Purkinje cell (primary cell): ENCODE data around the gene GDI1. TPM values are rescaled to one million over a fixed set of nuclear protein-coding genes. Genes with fewer than 3 reads are reported as not detected.

Experiments used
- polyA plus RNA-seq: library from polyadenylated mRNA; unstranded; fragments of >200 nt; fragmentation: Nextera tagmentation; gene quantifications from 2 replicates; pipeline ENCODE4 v1.2.1, GENCODE V29; 2014

GDI1 gene
- polyA plus RNA-seq = 72.2 and 103 TPM in 2 replicates

DNA sequence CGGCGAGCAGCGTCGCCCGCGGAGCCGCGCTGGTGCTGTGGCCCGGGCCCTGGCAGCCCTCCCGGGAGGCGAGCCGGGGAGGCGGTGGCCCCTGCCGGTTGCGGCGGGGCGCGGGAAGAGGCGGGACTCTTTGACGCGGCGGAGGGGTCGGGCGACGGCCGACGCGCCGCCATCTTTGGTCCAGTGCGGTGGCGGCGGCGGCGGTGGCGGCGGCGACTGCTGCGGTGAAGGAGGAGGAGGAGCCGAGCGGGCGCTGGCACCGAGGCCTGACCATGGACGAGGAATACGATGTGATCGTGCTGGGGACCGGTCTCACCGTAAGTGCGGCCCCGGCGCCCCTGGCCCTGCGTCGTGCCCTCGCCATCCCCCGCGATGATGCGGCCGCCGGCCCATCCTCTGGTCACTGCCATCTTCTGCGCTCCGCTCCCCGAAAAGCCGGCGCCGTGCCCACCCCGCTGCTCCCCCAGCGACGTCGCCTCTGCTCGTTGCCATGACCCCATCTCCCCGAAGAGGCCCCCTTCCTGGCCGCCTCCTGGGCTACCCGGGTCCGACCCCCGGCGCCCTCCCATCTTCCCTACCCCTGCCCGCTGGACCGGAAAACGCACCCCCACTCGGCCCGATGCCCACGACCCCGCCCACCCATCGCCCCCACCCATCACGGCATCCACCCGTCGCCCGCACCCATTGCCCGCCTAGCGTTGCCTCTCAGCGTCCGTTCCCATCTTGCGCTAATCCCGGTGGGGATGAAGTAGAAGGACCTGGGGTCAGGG, at the start of gene GDI1:
Gene GDI1, plus strand, starts transcription at position 172 of the 770 bp plus-strand sequence. Its CDS starts 101 bp downstream, at position 273.

DNA sequence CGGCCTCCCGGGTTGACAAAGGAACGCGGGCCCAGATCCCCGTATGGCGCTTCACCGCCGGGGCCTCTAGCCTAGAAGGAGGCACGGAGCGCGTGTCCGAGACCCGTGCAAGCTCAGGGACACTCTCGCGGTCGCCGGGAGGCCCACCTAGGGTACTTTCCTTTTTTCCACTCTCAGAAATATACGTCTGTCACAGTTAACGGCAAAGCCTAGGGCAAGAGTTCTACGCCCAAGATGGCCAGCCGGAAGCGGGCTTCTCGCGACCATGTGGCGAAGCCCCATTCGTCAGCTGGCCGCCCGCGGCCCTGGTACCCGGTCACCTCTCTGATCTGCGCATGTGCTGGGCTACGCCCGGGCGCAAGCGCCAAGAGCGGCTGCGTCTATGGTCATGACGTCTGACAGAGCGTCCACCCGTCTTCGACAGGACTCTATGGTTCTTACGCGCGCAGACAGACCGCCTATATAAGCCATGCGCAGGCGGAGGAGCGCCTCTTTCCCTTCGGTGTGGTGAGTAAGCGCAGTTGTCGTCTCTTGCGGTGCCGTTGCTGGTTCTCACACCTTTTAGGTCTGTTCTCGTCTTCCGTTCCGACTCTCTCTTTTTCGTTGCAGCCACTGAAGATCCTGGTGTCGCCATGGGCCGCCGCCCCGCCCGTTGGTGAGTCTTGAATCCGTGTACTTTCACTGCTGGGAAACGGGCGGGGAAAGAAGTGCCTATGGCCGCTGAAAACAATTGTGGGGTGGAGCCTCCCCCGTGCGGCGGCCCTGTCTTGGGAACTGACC, 38.9 kb upstream of the GDI1 start, which contains the start of gene RPL10:
Gene RPL10, plus strand, starts transcription at position 490 of the 780 bp plus-strand sequence. Its CDS starts 143 bp downstream, at position 633.

DNA sequence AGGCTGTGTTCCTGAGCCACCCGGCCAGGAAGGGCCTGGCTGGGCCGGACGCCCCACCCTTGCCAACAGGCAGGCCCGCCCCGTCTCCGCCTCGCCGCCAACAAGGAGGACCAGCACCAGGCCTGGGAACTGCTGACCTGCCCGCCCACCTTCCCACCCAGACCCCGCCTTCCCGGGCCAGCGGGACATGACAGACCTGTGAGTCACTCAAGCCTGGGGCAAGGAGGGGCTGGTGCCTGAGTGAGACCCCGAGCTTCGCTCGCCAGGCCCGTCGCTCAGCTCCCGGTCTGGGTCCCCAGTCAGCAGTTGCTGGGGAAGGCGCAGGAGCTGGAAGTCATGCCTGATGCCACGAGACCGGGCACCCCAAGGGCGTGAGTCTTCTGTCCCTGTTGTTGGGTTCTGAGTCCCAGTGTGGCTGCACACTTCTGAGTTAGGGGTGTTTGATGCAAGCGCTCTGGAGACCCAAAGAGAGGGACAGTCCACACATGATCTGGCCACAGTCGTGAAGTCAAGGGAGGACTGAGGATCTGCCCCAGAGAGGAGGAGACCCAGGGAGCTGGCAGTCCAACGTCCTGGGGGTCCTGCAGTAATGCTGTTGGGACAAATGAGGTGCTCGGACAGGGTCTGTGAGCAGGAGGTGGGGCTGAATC, 27.6 kb upstream of the GDI1 start, which contains the start of gene DNASE1L1:
Gene DNASE1L1, minus strand, starts transcription at position 33 of the 650 bp plus-strand sequence. CDS start 3,686 bp downstream, outside the sequence.

DNA sequence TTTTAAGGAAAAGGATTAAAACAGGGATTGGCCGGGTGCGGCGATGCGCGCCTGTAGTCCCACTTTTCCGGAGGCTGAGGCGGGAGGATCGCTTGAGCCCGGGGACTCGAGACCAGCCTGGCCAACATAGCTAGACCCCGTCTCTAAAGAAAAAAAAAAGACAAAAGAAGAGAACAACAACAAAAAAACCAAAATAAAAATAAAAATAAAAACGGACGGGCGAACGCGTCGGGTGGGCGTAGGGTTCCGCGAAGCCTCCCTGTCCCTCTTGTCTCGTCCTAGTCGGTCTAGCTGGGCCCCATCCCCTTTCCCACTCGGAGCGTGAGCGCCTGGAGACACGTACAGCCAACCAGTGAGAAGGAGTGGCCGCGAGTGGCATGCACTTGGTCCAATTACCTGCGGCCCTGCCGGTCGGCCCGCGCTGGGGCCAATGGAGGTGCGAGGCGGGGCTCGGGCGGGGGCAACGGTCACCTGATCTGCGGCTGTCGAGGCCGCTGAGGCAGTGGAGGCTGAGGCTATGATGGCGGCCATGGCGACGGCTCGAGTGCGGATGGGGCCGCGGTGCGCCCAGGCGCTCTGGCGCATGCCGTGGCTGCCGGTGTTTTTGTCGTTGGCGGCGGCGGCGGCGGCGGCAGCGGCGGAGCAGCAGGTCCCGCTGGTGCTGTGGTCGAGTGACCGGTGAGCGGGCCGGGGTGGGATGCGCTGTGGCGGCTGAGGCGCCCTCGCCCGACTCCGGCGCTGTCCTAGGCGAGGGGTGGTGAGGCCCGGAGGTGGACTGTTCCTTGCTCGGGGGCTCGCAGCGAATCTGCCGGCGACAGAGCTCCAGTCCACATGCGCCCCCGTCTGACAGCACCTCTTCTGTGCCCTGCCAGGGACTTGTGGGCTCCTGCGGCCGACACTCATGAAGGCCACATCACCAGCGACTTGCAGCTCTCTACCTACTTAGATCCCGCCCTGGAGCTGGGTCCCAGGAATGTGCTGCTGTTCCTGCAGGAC, 8.5 kb upstream of the GDI1 start, which contains the start of gene ATP6AP1:
Gene ATP6AP1, plus strand, starts transcription at position 502 of the 996 bp plus-strand sequence. Its CDS starts 16 bp downstream, at position 518.

DNA sequence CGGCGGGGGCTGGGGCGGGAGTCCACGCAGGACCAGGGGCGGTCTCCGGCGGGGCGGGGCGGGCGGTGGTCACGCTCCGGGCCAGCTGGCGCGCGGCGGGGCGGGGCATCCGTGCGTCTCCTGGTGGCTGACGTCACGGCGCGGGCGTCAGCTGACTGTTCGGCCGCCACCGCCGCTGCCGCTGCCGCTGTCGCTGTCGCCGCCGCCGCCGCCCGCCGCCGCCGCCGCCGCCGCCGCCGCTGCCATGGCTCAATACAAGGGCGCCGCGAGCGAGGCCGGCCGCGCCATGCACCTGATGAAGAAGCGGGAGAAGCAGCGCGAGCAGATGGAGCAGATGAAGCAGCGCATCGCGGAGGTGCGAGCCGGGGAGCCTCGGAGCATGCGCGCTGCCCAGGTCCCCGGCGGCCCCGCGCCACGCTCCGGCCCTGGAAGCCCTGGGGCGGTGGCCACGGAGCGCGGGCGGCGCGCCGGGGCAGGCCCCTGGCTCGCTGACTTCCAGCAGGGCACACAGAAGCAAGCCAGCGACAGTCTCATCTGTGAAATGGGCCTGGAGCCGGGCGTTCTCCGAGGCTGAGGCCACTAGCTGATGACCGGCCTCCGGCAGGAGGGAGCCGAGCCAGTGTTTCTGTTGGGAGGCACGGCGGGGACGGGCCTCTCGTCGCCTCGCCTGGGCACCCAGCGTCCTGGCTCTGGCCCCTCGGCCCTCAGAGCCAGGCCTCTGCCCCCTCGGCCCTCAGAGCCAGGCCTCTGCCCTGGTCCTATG, 7.2 kb downstream of the GDI1 start, which contains the start of gene FAM50A:
Gene FAM50A, plus strand, starts transcription at position 150 of the 763 bp plus-strand sequence. Its CDS starts 95 bp downstream, at position 245.

DNA sequence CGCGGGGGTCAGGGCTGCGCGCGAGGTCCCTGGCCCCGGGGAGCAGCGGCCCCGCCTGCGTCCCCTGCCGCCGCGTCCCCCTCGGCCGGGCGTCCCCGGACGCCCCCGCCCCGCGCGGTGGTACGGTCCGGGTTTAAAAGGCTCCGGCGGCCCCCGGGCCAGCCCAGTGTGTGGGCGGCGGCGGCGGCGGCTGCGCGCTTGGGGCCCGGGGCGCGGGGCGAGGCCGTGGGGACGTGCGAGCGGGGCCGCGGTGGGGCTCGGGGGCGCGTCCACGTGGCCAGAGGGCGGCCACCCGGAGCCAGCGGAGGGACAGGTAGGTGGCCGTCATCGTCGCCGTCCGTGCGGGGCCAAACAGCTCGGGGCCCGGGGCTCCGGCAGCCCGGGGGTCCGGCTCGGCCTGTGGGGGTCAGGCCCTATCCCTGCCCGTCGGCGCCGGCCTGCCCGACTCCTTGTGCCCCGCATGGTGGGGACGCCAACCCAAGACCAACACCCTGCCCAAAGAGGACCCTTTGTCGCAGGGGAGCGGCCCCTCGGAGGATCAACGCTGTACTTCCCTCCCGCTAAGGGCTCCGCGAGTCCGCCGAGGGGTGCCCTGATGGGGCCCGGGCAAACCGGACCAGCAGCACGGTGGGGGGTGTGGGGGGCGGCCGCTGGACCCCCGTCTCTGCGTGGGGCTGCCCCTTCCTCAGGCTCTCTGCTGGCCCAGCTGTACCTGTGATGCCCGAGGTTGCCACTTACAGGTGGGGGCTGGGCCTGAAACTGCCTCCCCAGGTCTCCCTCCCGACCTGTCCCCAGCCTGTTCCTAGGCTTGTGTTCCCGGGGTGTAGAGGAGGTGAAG, 21.4 kb downstream of the GDI1 start, which contains the start of gene PLXNA3:
Gene PLXNA3, plus strand, starts transcription at position 166 of the 838 bp plus-strand sequence. CDS start 1,903 bp downstream, outside the sequence.

DNA sequence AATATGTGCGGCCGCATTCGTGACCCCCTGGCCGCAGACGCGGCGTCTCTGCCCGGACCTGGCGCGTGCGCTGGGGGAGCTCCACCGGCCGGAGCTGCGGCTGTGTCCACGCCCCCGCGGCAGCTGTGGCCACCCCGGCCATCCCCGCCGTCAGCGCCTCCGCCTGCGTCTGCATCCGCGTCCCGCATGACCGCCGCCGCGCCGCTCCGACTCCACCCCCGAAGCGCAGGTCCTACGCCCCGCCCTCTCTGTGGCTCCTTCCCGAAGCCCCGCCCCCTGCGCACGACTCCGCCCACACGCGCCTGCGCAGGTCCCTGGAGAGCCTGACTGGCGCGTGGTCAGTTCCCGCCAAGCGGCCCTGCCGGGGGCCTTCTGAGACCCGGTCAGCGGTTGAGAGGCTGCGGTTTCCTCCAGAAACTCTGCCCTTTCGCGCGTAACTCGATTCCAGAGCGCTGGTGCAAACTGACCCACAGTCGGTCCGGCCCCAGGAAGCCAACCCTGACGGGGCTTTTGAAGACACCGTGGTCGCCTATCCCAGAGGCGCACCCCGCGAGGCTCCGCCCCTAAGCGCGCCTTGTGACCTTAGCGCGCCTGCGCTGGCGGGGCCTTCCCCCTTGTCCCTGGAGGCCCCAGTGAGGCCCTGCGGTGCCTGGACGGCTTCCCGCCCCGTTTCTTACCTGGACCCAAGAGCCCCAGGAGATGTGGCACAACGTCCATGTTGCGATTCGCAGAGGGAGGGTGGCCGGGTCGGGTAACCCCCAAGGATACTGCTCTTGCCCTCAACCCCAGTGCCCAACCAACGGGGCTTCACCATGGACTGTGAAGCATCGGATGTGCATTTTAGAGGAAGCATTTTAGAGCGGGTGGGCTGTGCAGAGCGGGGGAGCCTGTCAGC, 42.0 kb downstream of the GDI1 start, which contains the start of gene LAGE3:
Gene LAGE3, minus strand, starts transcription at position 554 of the 895 bp plus-strand sequence. Its CDS starts 366 bp downstream, at position 188.

DNA sequence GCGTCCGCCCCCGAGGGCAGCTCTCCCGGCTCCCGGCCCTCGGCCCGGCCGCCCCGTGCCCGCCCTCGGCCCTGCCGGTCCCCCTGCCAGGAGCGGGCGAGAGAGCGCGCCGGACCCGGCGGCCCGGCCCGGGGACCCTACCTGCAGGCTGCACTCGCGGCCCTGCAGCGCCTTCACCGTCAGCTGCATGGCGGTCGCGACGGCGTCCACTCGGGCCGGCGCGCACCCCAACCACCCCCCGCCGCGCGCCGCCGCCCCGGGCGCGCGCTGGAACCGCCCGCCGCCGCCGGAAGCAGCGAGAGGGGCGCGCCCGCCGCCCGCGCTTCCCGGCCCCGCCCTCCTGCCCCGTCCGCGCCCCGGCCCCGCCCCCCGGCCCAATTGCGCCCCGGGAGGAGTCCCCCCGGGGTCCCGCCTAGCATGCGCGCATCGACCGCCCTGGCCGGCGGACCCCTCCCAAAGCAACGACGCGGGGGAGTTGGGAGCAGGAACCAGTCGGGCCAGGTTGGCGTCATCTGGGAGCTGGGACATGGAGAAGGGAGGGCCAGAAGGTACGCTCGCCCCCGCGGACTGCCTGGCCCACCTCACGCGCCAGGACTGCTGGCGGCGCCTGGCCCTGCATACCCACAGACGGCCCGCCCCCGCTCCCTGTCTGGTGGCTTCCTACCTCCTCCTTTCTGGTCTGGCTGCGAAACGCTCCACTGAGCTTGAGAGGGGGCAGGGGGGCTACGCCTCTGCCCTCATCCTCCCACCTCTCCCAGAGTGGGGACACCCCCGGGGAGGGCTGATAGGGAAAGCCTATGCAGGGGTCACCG, 49.6 kb downstream of the GDI1 start, which contains the start of gene UBL4A:
Gene UBL4A, minus strand, starts transcription at position 220 of the 812 bp plus-strand sequence. Its CDS starts 31 bp downstream, at position 189.

DNA sequence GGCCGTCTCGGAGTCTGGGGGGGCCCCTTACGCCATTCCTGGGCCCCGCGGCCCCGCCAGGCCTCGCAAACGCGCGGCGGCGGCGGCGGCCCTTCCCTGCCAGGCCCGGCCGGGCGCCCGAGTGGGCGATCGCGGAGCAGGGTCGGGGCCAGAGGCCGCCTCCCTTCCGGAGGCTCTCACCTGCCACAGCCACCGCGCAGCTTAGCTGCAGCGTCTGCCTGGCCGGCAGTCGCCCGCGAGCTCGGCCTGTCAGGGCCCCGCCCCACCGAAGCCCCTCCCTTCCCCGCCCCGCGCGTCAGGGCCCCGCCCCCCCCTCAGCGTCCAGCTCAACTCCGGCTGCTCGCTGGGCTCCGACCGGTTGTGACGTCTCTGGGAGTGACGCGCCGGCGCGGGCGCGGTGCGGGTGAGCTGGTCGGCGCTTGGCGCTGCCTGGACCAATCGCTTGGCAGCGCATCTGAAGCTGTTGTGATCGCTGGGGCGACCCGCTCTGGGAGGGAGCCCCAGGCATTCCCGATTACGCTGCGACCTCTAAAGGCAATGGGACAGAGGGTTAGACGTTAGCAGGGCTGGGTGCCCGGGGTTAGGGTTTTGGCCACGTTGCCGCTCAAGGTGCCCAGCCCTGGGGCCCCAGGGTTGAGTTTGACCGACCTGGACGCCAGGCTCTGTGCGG, 53.6 kb downstream of the GDI1 start, which contains the start of gene SLC10A3:
Gene SLC10A3, minus strand, starts transcription at position 216 of the 670 bp plus-strand sequence. CDS start 1,689 bp downstream, outside the sequence.

Other genes with a start within 250 kb of the GDI1 start
- gene OPN1MW2, start 217.4 kb upstream of the GDI1 start, polyA plus RNA-seq = not detected in 2 replicates
- not detected in 2 replicates for gene OPN1MW3, start 179.6 kb upstream of the GDI1 start, polyA plus RNA-seq
- gene TEX28, start 142.0 kb upstream of the GDI1 start, polyA plus RNA-seq = not detected in 2 replicates
- gene TKTL1, start 141.4 kb upstream of the GDI1 start, polyA plus RNA-seq = not detected in 2 replicates
- gene FLNA, start 62.5 kb upstream of the GDI1 start, polyA plus RNA-seq = 4.9 TPM in 1 of 2 replicates, not detected in the other
- gene EMD, start 57.9 kb upstream of the GDI1 start, polyA plus RNA-seq = 1.6 and 2.0 TPM in 2 replicates
- 317 and 487 TPM in 2 replicates for gene RPL10, start 38.8 kb upstream of the GDI1 start, polyA plus RNA-seq
- not detected in 2 replicates for gene DNASE1L1, start 27.9 kb upstream of the GDI1 start, polyA plus RNA-seq
- gene TAFAZZIN, start 25.6 kb upstream of the GDI1 start, polyA plus RNA-seq = 1.9 and 14.5 TPM in 2 replicates
- gene ATP6AP1, start 8.5 kb upstream of the GDI1 start, polyA plus RNA-seq = 42.0 and 42.2 TPM in 2 replicates
- gene FAM50A, start 7.0 kb downstream of the GDI1 start, polyA plus RNA-seq = 5.7 and 8.8 TPM in 2 replicates
- gene PLXNA3, start 21.1 kb downstream of the GDI1 start, polyA plus RNA-seq = not detected in 2 replicates
- gene LAGE3, start 42.1 kb downstream of the GDI1 start, polyA plus RNA-seq = 16.5 and 16.8 TPM in 2 replicates
- 6.2 and 8.0 TPM in 2 replicates for gene UBL4A, start 49.5 kb downstream of the GDI1 start, polyA plus RNA-seq
- gene SLC10A3, start 53.5 kb downstream of the GDI1 start, polyA plus RNA-seq = 1.1 and 1.7 TPM in 2 replicates
- 2.3 and 7.8 TPM in 2 replicates for gene FAM3A, start 79.1 kb downstream of the GDI1 start, polyA plus RNA-seq
- gene G6PD, start 109.7 kb downstream of the GDI1 start, polyA plus RNA-seq = 0.31 and 3.0 TPM in 2 replicates
- 2.3 and 5.1 TPM in 2 replicates for gene IKBKG, start 110.5 kb downstream of the GDI1 start, polyA plus RNA-seq
- gene CTAG1A, start 148.0 kb downstream of the GDI1 start, polyA plus RNA-seq = not detected in 2 replicates
- not detected in 2 replicates for gene CTAG1B, start 182.1 kb downstream of the GDI1 start, polyA plus RNA-seq
- not detected in 2 replicates for gene CTAG2, start 216.4 kb downstream of the GDI1 start, polyA plus RNA-seq